AG10803 (cell line): Measurements from ENCODE around the gene SCAMP3.
"Not testable (repeated sequence)": the region's sequence is repeated elsewhere in the genome, so short reads cannot be mapped to it uniquely, and the experiment has no call there.

Experiments used
- DNase-seq: peaks from one replicate; pipeline ENCODE4 v3.0.0; 2010; ENCODE audit warnings: low read depth
- H3K4me3 ChIP-seq: 2 replicates; pipeline ENCODE4 v1.5.1; 2011; ENCODE audit warnings: mild to moderate bottlenecking, low read length, control low read depth
- CTCF ChIP-seq: conservative IDR thresholded peaks from 2 replicates; pipeline ENCODE4 v1.5.1; 2011; ENCODE audit warnings: mild to moderate bottlenecking, low read length, control low read depth, inconsistent platforms

SCAMP3 gene

GRCh38 chr1:155295183-155295941, 33.2 kb upstream of the SCAMP3 start:
- DNase-seq = no peak
- no peak for TF ChIP-seq CTCF
- H3K4me3 ChIP-seq = no peak overlapping the region

DNA sequence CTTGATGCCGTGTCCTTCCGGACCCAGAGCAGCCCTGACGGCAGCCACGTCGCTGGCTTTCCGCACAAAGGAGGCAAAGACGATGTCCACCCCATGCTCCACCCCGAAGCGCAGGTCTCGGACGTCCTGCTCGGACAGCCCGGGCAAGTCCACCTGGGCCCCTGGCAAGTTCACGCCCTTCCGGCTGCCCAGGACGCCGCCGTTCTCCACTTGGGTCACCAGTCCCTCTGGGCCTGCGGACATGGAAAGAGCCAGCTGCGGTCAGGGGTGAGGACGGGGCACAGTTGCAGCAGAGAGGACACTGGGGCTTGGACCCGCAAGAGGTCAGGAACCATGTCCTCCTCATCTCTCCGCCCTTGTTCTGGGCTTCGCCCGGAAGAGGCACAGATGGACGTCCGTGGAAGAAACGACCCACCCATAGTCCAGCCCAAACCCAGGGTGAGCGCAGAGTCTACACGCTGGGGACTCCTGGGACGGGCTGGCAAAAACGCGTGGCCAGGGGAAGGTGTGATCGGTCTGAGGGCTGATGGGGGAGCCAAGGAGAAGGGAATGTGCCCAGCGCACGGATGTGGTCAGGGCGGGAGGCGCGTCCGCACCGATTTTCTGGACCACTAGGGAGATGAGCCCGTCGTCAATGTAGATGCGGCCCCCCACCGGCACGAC, 32.5 kb upstream of the SCAMP3 start:
- no peak overlapping the region for H3K4me3 ChIP-seq
- no peak for DNase-seq
- TF ChIP-seq CTCF = no peak

GRCh38 chr1:155293086-155293749, 31.1 kb upstream of the SCAMP3 start:
- no peak for TF ChIP-seq CTCF
- H3K4me3 ChIP-seq = no peak overlapping the region
- no peak for DNase-seq

DNA sequence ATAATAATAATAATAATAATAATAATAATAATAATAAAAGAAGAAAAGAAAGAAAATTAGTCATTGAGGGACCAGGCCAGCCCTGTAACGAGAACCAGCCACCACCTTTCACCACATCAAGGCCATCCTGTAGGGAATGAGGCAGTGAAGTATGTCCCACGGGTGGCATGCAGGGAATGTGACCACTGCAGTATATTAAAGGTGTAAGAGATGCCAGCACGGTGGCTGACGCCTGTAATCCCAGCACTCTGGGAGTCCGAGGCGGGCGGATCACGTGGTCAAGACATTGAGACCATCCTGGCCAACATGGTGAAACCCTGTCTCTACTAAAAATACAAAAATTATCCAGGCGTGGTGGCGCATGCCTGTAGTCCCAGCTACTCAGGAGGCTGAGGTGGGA, 28.8 kb upstream of the SCAMP3 start:
- H3K4me3 ChIP-seq, DNase-seq: not testable (repeated sequence)

- DNase-seq = no peak
- H3K4me3 ChIP-seq = no peak overlapping the region
- TF ChIP-seq CTCF = no peak
These were observed 25.9 kb upstream of the SCAMP3 start for GRCh38 chr1:155287987-155288543.

- no peak for TF ChIP-seq CTCF
- no peak for DNase-seq
- no peak overlapping the region for H3K4me3 ChIP-seq
These were observed 24.4 kb upstream of the SCAMP3 start for GRCh38 chr1:155286544-155286943.

- DNase-seq = no peak
- no peak overlapping the region for H3K4me3 ChIP-seq
- no peak for TF ChIP-seq CTCF
These were observed 23.5 kb upstream of the SCAMP3 start for GRCh38 chr1:155285631-155286044.
